ENCODE data around the gene TAMM41. TPM values are rescaled to one million over a fixed set of nuclear protein-coding genes. Genes with fewer than 3 reads are reported as not detected.

Gene TAMM41
- total RNA-seq, 3 donors from 2014 or later = 17.9 to 27.3 (median 20.5) TPM

DNA sequence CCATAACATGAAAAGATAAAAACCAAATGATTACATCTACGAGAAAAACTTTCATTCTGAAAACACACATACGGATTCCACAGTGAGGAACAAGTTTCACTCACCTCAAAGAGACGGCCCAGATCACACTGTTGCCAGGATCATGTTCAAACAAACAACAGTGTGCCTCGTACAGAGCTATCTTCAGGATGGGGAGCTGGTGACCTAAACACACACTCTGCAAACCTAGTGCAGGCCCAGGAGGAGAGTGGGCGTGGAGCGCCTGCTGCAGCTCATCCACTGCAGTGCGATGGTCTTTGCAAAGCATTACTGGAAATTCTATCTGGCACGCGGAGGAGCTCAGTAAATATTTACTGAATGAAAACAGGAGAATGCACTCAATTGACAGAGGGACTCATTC is 38.5 kb downstream of the TAMM41 start:
- Histone ChIP-seq H3K9me3 (no peaks in the 10 kb centered on the region), H3K4me3 (no peak overlapping the region), H3K36me3 (ENCODE audit: low read depth) (no peaks in the 10 kb centered on the region), H3K4me1 (ENCODE audit: low read depth) (no peaks in the 10 kb centered on the region)
- TF ChIP-seq, protein P1, sequence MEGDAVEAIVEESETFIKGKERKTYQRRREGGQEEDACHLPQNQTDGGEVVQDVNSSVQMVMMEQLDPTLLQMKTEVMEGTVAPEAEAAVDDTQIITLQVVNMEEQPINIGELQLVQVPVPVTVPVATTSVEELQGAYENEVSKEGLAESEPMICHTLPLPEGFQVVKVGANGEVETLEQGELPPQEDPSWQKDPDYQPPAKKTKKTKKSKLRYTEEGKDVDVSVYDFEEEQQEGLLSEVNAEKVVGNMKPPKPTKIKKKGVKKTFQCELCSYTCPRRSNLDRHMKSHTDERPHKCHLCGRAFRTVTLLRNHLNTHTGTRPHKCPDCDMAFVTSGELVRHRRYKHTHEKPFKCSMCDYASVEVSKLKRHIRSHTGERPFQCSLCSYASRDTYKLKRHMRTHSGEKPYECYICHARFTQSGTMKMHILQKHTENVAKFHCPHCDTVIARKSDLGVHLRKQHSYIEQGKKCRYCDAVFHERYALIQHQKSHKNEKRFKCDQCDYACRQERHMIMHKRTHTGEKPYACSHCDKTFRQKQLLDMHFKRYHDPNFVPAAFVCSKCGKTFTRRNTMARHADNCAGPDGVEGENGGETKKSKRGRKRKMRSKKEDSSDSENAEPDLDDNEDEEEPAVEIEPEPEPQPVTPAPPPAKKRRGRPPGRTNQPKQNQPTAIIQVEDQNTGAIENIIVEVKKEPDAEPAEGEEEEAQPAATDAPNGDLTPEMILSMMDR (IDR thresholded peaks at IDR 0.05) = no peak
- DNase-seq = no peak
- ATAC-seq = peak; percentile 30
- intact Hi-C loops (cut with DNase I, micrococcal nuclease) = loop anchor here in 1 of 2 donors (10.0 kb wide), 2 partner anchors 153 to 433 kb away; no protein-coding TSS in a partner anchor

DNA sequence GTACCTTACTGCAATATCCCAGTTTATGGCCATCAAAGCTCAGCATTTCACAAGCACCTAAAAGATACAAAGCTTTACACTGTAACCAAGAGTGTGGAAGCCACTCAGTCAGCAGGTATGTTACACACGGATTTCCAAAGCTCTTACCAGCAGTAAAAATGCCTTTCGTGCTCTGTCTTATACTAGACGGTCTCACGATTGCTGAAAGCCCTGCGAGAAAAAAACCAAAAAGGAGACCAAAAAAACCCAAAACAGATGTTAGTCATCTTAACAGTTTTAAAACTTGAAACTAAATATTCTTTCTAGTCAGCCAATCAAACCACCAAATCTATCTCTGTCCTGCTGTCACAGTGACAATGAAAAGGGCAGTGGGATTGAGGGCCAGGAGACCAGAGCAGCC is 39.0 kb downstream of the TAMM41 start:
- Histone ChIP-seq H3K4me1 (ENCODE audit: low read depth) (no peaks in the 10 kb centered on the region), H3K9me3 (no peaks in the 10 kb centered on the region), H3K36me3 (ENCODE audit: low read depth) (no peaks in the 10 kb centered on the region), H3K4me3 (no peak overlapping the region)
- DNase-seq (no peak), ATAC-seq (no peak)
- intact Hi-C loops (cut with DNase I, micrococcal nuclease) = loop anchor here in 1 of 2 donors (10.0 kb wide), 2 partner anchors 153 to 433 kb away; no protein-coding TSS in a partner anchor
- TF ChIP-seq, protein P1 (IDR thresholded peaks at IDR 0.05) = no peak

DNA sequence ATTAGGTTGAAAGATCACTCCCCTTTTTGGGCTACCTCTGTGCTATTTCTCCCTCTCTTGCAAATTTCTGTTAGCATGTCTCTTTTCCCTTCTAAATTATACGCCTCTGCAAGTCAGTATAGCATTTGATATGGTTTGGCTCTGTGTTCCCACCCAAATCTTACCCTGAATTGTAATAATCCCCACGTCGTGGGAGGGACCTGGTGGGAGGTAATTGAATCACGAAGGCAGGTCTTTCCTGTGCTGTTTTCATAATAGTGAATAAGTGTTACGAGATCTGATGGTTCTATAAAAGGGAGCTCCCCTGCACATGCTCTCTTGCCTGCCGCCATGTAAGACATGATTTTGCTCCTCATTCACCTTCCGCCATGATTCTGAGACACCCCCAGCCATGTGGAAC is 41.0 kb downstream of the TAMM41 start:
- intact Hi-C loops (cut with DNase I, micrococcal nuclease) = loop anchor here in 1 of 2 donors (10.0 kb wide), 2 partner anchors 151 to 431 kb away; no protein-coding TSS in a partner anchor

DNA sequence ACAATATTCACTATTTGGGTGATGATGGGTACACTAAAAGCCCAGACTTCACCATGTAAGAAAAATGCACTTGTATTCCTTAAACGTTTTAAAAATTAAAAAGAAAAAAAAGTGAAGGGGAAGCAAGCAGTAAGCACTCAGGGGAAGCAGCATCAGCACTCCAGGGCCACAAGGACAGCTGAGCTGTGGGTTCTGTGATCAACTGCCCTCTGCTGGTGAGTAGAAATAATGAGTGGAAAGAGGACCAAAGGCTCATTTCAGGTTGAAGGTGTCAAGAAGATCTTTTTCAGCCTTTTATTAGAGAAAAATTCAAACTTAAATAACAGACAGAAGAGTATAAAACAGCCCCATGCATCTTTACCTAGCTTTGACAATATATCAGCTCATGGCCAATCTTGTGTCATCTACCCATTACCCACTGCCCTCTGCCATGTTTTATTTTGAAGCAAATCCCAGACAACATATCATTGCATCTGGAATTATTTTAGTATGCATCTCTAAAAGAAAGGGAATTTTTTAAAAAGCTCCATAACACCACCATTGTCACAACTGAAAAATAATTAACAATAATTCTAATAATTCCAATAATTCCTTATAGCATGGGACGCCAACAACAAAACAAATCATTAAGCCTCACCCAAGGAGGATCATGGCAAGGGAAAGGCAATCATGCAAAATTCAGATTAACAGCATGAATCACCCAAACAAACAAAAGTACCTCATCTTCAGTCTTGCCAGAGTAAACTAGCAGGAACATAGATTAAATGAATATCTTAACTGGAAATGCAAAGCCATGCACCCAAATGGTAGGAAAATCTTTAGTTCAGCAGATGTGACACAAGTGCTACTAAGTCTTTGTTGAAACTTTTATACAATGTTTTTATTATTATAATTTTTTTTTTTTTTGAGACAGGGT is 42.5 kb downstream of the TAMM41 start:
- intact Hi-C loops (cut with DNase I, micrococcal nuclease) = loop anchor here in 1 of 2 donors (10.0 kb wide), 2 partner anchors 149 to 429 kb away; no protein-coding TSS in a partner anchor
- TF ChIP-seq, protein P1 (IDR thresholded peaks at IDR 0.05) = peak; percentile 18
- DNase-seq (peak in 1 of 3 donors; percentile 51), ATAC-seq (peak; percentile 87)
- Histone ChIP-seq H3K36me3 (ENCODE audit: low read depth) (no peaks in the 10 kb centered on the region), H3K9me3 (no peaks in the 10 kb centered on the region), H3K4me3 (no peak overlapping the region), H3K4me1 (ENCODE audit: low read depth) (no peaks in the 10 kb centered on the region)

More for the DNA sequence above, 41.0 kb downstream of the TAMM41 start:
- DNase-seq (no peak), ATAC-seq (no peak)
- Histone ChIP-seq H3K4me3 (no peak overlapping the region), H3K36me3 (ENCODE audit: low read depth) (no peaks in the 10 kb centered on the region), H3K9me3 (no peaks in the 10 kb centered on the region), H3K4me1 (ENCODE audit: low read depth) (no peaks in the 10 kb centered on the region)
- TF ChIP-seq, protein P1 (IDR thresholded peaks at IDR 0.05) = no peak

DNA sequence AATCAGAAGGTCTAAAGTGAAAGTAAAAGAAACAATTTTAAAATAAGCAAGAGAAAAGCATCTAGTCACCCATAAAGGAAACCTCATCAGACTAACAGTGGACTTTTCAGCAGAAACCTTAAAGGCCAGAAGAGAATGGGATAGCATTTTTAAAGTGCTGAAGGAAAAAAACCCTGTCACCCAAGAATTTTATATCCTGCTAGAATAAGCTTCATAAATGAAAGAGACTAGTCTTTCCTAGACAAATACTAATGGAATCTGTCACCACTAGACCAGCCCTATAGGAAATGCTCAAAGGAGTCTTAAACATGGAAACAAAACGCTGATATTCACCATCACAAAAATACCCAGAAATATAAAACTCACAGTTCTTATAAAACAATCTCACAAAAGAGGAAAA is 46.9 kb downstream of the TAMM41 start:
- no peaks in the 10 kb centered on the region for H3K9me3 ChIP-seq
- DNase-seq = no peak
- ATAC-seq = no peak
- no peak overlapping the region for H3K4me3 ChIP-seq
- TF ChIP-seq, protein P1 (IDR thresholded peaks at IDR 0.05) = no peak
- intact Hi-C loops (cut with DNase I, micrococcal nuclease) = loop anchor here in 1 of 2 donors (10.0 kb wide), 2 partner anchors 145 to 425 kb away; no protein-coding TSS in a partner anchor
- H3K36me3 ChIP-seq (ENCODE audit: low read depth) = no peaks in the 10 kb centered on the region
- no peaks in the 10 kb centered on the region for H3K4me1 ChIP-seq (ENCODE audit: low read depth)

All from mucosa of descending colon (tissue), 3 donors.